ENCODE measurements around the gene ZNF420.

The ZNF420 gene

GRCh38 chr19:37136111-37136510 is 57.9 kb downstream of the ZNF420 start:
- no peak for DNase-seq (ENCODE audit: low read depth)
- TF ChIP-seq CTCF (IDR thresholded peaks at IDR 0.05; ENCODE audit: control insufficient read depth, extremely low read depth, insufficient read depth): no peak
- no peak overlapping the region for H3K4me3 ChIP-seq (ENCODE audit: low read depth, low read length)

GRCh38 chr19:37148214-37148613 is 70.0 kb downstream of the ZNF420 start:
- no peak for DNase-seq (ENCODE audit: low read depth)
- no peak for TF ChIP-seq CTCF (IDR thresholded peaks at IDR 0.05; ENCODE audit: control insufficient read depth, extremely low read depth, insufficient read depth)
- H3K4me3 ChIP-seq (ENCODE audit: low read depth, low read length): no peak overlapping the region

- DNase-seq (ENCODE audit: low read depth): no peak
- no peak overlapping the region for H3K4me3 ChIP-seq (ENCODE audit: low read depth, low read length)
- TF ChIP-seq CTCF (IDR thresholded peaks at IDR 0.05; ENCODE audit: control insufficient read depth, extremely low read depth, insufficient read depth): no peak
Measured at GRCh38 chr19:37160153-37160552, 81.9 kb downstream of the ZNF420 start.

- no peak for DNase-seq (ENCODE audit: low read depth)
- no peak for TF ChIP-seq CTCF (IDR thresholded peaks at IDR 0.05; ENCODE audit: control insufficient read depth, extremely low read depth, insufficient read depth)
- H3K4me3 ChIP-seq (ENCODE audit: low read depth, low read length): no peak overlapping the region
Measured at GRCh38 chr19:37165635-37166034, 87.4 kb downstream of the ZNF420 start.

GRCh38 chr19:37172368-37173366 is 94.4 kb downstream of the ZNF420 start, which contains the start of gene ZNF585A:
ZNF585A (minus strand) TSS chr19:37172695; CDS start chr19:37169910, 2,785 bp downstream.
- H3K4me3 ChIP-seq (ENCODE audit: low read depth, low read length): peak within 1 kb of the TSS; percentile 95
- peak; percentile 95 for DNase-seq (ENCODE audit: low read depth)
- TF ChIP-seq CTCF (IDR thresholded peaks at IDR 0.05; ENCODE audit: control insufficient read depth, extremely low read depth, insufficient read depth): no peak
